Left renal cortex interstitium (tissue), 4 donors: ENCODE measurements around the gene TDRD6. TPM values are rescaled to one million over a fixed set of nuclear protein-coding genes. Genes with fewer than 3 reads are reported as not detected.
"Not testable (repeated sequence)": the region's sequence is repeated elsewhere in the genome, so short reads cannot be mapped to it uniquely, and the experiment has no call there.

ENCODE experiments used
- DNase-seq, 4 donors: peaks; one replicate each; pipeline ENCODE4 v3.0.0-alpha.2; 2013; ENCODE audit warnings: low read depth in 4 of 4, low spot score in 2 of 4, missing footprints in 1 of 4
- polyA plus RNA-seq, 4 donors: library from polyadenylated mRNA; unstranded; fragments of 120-200 nt; gene quantifications; one replicate each; pipeline ENCODE4 v1.2.1, GENCODE V29; 2013; ENCODE audit not compliant: insufficient read length in 4 of 4

The TDRD6 gene
- polyA plus RNA-seq, 4 donors = 1.1 to 5.4 (median 2.4) TPM

DNA sequence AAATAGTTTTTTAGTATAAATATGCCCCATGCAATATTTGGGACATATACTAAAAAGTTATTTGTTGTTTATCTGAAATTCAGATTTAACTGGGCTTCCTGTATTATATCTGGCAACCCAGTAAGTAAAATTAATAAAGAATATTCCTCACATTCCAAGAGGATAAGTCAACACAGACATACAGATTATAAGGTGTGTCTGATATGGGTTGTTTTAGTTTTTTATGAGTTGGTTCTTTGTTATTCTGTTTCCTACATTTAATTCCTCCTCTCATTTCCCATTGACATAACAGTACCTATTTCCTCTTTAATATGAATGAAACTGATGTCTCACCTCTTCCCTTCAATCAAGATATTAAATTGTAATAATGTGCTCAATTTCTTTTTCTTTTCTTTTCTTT lies 49.2 kb downstream of the TDRD6 start:
- no peak for DNase-seq

DNA sequence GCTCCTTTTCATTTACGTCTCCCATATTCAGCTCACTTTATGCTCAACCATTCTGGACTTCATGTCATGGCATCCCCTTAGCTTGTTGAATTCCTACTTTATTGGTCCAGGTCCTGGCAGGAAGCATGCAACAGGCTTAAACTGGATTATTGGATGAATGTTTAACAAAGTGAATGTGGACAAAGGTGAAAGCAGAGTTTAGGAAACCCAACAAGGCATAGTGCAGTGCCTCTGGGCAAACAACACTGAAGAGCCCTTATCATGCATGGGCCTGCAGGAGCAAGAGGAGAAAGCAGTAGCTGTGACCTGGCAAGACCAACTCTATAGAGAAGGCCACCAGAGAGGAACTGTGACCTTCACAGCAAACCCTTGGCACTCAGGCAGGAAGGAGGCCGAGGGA lies 53.8 kb downstream of the TDRD6 start:
- DNase-seq = no peak

DNA sequence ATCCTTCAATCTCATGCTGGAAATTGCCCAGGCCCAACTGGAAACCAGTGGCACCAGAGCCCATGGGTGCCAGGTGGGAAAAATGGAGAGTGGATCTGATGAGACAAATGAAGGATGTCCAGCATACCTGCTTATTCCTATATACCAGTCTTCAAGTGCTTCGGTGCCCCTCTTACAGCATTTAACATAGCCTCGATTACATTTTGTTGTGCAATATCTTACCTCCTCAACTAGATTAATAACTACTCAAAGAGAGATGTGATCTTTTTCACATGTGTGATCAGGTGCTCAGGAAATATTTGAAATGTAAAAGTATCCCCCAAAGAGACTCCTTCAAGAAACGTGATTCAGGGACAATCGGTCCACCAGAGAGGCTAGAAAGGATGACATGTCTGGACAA lies 54.2 kb downstream of the TDRD6 start:
- no peak for DNase-seq

DNA sequence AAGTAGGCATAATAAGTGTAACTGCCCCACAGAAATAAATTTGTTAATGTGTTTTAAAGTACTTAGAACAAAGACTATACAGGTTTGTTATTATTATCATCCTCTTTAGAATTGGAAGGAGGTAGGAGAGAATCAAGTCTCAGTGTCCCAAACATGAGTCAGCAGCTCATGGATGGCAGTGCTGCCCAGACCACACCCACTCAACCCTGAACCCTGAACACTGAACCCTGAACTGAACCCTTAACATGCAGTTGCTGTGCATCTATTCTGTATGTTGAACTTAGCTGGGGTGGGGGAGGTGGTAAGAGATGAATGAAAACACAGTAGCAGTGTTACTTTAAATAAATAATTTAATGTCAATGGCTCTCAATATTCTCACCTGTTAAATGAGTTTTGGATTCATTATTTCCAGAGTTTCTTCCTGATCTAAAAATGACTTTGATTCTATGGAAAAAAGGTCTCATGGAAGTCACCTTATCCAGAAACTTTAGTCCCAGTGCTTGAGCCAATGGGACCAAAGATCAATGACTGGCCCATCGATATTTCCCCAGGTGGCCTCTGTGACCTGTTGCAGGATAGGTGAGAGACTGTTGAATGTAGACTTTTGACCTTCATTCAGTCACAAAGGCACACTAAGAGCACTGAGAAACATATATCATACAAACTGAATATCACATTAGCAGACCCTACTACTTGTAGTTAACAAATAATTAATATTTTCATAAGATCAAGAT lies 55.9 kb downstream of the TDRD6 start:
- DNase-seq = no peak

DNA sequence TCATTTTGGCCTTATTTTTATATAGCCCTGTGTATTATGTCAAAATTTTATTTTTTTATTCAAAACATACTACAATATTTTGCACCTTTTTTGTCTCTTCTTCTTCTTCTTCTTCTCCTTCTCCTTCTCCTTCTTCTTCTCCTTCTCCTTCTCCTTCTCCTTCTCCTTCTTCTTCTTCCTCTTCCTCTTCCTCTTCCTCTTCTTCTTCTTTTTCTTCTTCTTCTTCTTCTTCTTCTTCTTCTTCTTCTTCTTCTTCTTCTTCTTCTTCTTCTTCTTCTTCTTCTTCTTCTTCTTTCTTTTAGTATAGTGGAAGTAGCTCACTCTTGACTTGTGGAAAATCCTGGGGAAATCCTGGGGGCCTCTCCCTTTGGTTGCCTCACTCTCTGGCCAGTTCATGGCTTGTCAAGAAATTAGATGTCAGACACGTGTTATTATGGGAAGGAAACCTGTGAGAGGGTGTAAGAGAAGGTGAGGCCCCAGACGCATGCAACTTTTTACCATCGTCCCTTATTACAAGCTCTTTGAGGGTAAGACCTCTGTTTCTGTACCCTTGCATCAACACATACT lies 56.6 kb downstream of the TDRD6 start:
- not testable (repeated sequence) for DNase-seq

DNA sequence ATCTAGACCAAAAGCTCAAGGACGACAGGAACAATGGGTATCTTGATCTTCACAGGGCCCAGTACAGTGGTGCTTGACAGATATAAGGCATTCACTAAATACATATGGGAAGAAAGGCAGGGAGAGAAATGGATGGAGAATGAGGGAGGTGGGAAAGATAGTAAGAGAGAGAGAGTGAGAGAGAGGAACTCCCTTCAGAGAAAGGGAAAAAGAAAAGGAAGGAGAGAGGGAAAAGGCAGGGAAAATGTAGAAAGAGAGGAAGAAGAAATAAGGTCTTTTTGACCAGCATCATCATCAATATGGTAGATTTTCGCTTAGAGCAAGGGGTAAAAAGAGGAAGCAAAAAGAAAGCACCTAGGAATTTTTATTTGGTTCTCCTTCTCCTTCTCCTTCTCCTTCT lies 58.3 kb downstream of the TDRD6 start:
- no peak for DNase-seq

DNA sequence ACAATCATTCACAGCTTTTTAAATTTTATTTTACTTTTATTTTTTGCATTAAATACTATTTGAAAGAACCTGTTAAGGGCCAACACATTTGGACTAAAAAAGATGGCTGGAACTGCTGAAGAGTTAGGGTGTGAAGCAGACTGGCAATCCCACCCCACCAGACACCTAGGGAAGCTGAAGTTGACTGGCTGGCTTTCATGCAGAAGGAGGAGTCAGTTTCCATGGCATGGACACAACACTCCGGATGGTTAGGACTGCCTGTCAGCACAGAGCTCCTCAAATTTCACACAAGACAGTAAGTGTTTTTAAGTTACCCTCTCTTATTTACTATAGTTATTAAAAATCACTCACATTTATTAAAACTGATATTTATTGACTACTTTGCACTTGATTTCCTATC lies 59.0 kb downstream of the TDRD6 start, which contains the start of gene ANKRD66:
Gene ANKRD66, plus strand, starts transcription at position 238 of the 400 bp plus-strand sequence. CDS start 5,016 bp downstream, outside the sequence.
- no peak for DNase-seq

DNA sequence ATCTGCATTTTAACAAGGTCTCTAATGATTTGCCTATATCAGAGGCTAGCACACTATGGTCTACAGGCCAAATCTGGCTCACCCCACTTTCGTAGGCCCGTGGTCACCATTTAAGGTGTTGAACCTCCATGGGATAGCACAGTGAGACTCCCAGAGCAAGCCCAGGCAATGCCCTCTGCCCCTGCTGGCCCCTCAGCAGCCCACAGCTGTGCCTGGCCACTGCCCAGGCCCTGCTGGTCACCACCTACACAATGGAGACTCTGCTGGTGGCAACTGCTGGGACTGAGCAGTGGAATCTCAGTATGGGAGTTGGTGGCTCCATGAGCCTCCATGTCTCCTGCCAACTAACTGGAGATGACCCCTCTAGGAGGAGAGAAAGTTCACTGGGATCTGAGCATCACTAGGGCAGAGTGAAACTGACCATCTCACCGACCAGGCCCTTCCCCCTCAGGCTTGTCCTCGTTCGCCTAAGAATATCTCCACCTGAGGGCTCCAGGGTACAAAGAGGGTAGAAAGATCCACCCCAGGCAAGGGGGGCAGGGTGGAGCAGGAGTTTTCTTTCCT lies 61.3 kb downstream of the TDRD6 start:
- DNase-seq = no peak

DNA sequence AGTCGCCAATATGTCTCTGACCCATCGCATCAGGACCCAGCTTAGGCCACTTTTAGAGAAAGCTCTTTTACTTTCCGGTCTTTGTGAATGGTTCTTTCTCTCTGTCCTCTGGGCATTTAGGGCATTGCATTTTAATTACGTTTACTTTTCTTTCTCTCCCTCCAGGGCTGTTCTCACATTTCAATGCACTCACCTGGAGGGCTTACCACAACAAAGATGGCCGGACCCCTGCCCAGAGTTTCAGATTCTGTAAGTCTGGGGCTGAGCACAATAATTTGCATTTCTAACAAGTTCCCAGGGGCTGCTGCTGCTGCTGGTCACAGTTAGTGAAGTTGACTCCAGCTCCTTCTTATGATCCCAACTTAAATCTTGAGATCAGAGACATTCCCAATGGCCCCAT lies 62.0 kb downstream of the TDRD6 start:
- no peak for DNase-seq

DNA sequence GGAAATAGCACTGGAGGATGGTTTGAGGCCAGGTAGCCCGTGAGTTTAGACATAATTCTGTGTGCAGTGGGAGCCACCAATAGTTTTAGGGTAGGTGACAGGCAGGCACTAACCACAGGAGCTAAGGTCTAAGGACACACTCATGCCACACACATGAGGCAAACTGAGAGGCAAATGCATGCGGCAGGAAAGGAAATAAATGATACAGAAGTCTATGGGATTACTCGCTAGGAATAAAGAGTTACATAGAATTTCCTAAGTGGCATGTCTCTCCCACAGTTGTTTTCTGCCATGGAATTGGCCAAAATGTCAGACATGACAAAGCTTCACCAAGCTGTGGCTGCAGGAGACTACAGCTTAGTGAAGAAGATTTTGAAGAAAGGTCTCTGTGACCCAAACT lies 64.0 kb downstream of the TDRD6 start:
- DNase-seq = no peak

Other genes starting within 250 kb of the TDRD6 start
- 10 to 100 TPM; 19.9 to 28.9 (median 21.9) TPM for gene RCAN2, start 196.4 kb upstream of the TDRD6 start, polyA plus RNA-seq
- 1 to 10 TPM; 6.3 to 8.6 (median 7.5) TPM for gene CYP39A1, start 35.1 kb upstream of the TDRD6 start, polyA plus RNA-seq
- gene SLC25A27, start 34.9 kb upstream of the TDRD6 start, polyA plus RNA-seq = 10 to 100 TPM; 22.9 to 76.0 (median 42.9) TPM
- 1 to 10 TPM; 2.0 to 3.1 (median 2.4) TPM for gene PLA2G7, start 47.5 kb downstream of the TDRD6 start, polyA plus RNA-seq
- under 1 TPM in 1 of 4 donors, not detected in 3; 0.06 TPM for gene ANKRD66, start 59.0 kb downstream of the TDRD6 start, polyA plus RNA-seq
- under 1 TPM in 1 of 4 donors, not detected in 3; 0.07 TPM for gene MEP1A, start 105.5 kb downstream of the TDRD6 start, polyA plus RNA-seq
- 10 to 100 TPM; 24.4 to 34.2 (median 27.4) TPM for gene ADGRF5, start 234.1 kb downstream of the TDRD6 start, polyA plus RNA-seq